ENCODE results near the gene FOXK1. TPM values are rescaled to one million over a fixed set of nuclear protein-coding genes. Genes with fewer than 3 reads are reported as not detected.

Gene FOXK1
- total and polyA plus RNA-seq, 2 of the 13 experiments (the other 11 are each of a cell fraction or from before 2014, with no cell fraction given), result 4.6 to 8.8 TPM

DNA sequence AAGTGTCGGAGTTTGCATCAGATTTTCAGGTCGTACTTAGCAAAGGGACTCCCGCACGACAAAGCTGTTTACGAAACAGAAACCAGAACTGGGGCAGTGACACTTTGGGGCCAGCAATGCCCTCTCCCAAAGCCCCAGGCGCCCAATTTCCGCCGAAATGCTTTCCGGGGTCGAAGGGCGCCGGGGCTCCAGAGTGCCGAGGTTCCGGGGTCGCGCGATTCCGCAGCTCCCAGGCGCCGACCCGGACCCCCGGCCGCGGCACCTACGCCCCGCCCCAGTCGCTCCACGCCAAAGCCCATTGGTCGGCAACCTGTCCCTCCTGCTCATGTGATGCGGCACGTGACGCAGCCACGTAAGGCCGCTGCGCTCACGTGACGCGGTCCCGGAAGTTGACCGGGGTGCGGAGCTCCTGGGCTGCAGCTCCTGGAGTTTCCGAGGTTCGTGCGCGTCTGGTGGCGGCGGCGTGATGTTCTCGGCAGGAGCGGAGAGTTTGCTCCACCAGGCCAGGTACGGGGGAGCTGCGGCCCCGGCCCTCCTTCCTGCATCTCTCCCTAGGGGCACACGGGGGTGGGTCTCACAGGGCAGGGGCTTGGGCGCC is 93.3 kb downstream of the FOXK1 start, which contains the start of gene AP5Z1 (continued):
- TF ChIP-seq, protein P1, sequence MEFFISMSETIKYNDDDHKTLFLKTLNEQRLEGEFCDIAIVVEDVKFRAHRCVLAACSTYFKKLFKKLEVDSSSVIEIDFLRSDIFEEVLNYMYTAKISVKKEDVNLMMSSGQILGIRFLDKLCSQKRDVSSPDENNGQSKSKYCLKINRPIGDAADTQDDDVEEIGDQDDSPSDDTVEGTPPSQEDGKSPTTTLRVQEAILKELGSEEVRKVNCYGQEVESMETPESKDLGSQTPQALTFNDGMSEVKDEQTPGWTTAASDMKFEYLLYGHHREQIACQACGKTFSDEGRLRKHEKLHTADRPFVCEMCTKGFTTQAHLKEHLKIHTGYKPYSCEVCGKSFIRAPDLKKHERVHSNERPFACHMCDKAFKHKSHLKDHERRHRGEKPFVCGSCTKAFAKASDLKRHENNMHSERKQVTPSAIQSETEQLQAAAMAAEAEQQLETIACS (CRISPR knock-in tag; IDR thresholded peaks at IDR 0.05), result peak; percentile 28; the same call in 1 of the 2 replicates
- TF ChIP-seq, protein P2, sequence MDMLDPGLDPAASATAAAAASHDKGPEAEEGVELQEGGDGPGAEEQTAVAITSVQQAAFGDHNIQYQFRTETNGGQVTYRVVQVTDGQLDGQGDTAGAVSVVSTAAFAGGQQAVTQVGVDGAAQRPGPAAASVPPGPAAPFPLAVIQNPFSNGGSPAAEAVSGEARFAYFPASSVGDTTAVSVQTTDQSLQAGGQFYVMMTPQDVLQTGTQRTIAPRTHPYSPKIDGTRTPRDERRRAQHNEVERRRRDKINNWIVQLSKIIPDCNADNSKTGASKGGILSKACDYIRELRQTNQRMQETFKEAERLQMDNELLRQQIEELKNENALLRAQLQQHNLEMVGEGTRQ (IDR thresholded peaks at IDR 0.05; ENCODE audit: low read depth, low read length), result peak; percentile 100
- TF ChIP-seq, protein P2 (CRISPR knock-in tag; IDR thresholded peaks at IDR 0.05; ENCODE audit: borderline replicate concordance), result peak; percentile 100; the same call in 1 of the 2 replicates
- TF ChIP-seq, protein P3, sequence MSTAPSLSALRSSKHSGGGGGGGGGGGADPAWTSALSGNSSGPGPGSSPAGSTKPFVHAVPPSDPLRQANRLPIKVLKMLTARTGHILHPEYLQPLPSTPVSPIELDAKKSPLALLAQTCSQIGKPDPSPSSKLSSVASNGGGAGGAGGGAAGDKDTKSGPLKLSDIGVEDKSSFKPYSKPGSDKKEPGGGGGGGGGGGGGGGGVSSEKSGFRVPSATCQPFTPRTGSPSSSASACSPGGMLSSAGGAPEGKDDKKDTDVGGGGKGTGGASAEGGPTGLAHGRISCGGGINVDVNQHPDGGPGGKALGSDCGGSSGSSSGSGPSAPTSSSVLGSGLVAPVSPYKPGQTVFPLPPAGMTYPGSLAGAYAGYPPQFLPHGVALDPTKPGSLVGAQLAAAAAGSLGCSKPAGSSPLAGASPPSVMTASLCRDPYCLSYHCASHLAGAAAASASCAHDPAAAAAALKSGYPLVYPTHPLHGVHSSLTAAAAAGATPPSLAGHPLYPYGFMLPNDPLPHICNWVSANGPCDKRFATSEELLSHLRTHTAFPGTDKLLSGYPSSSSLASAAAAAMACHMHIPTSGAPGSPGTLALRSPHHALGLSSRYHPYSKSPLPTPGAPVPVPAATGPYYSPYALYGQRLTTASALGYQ (CRISPR knock-in tag; IDR thresholded peaks at IDR 0.05), result peak; percentile 57
- TF ChIP-seq, protein P4, sequence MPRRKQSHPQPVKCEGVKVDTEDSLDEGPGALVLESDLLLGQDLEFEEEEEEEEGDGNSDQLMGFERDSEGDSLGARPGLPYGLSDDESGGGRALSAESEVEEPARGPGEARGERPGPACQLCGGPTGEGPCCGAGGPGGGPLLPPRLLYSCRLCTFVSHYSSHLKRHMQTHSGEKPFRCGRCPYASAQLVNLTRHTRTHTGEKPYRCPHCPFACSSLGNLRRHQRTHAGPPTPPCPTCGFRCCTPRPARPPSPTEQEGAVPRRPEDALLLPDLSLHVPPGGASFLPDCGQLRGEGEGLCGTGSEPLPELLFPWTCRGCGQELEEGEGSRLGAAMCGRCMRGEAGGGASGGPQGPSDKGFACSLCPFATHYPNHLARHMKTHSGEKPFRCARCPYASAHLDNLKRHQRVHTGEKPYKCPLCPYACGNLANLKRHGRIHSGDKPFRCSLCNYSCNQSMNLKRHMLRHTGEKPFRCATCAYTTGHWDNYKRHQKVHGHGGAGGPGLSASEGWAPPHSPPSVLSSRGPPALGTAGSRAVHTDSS (CRISPR knock-in tag; conservative IDR thresholded peaks at IDR 0.05), result no peak
- TF ChIP-seq ZNF605 (CRISPR knock-in tag; IDR thresholded peaks at IDR 0.05), result peak; percentile 46
- TF ChIP-seq KDM3A (CRISPR knock-in tag; IDR thresholded peaks at IDR 0.05; ENCODE audit: low read depth), result peak; percentile 64; the same call in 1 of the 2 replicates
- peak; percentile 79; the same call in 1 of the 2 replicates for TF ChIP-seq ZNF792 (CRISPR knock-in tag; IDR thresholded peaks at IDR 0.05)
- no peak for TF ChIP-seq XBP1 (CRISPR knock-in tag; IDR thresholded peaks at IDR 0.05)
- TF ChIP-seq ZNF124 (CRISPR knock-in tag; IDR thresholded peaks at IDR 0.05), result 0 out of 2 replicates have a peak, but pooled peaks have one; percentile 37
- TF ChIP-seq TBX3 (IDR thresholded peaks at IDR 0.05; ENCODE audit: borderline replicate concordance), result peak; percentile 89
- TF ChIP-seq NCOA1 (CRISPR knock-in tag; IDR thresholded peaks at IDR 0.05), result no peak
- TF ChIP-seq TEAD3 (CRISPR knock-in tag; optimal IDR thresholded peaks at IDR 0.05; ENCODE audit: borderline replicate concordance), result peak; percentile 21
- TF ChIP-seq, protein P5, sequence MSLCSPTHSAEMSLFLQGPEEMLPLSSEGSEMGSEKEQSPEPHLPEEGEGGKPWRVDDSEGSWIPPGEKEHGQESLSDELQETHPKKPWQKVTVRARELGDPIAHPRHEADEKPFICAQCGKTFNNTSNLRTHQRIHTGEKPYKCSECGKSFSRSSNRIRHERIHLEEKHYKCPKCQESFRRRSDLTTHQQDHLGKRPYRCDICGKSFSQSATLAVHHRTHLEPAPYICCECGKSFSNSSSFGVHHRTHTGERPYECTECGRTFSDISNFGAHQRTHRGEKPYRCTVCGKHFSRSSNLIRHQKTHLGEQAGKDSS (CRISPR knock-in tag; IDR thresholded peaks at IDR 0.05; ENCODE audit: borderline replicate concordance, low read depth), result no peak
- TF ChIP-seq MEIS2 (CRISPR knock-in tag; IDR thresholded peaks at IDR 0.05), result peak; percentile 24; the same call in 1 of the 2 replicates
- no peak; the same call in 1 of the 2 replicates for TF ChIP-seq NFKB2 (CRISPR knock-in tag; IDR thresholded peaks at IDR 0.05; ENCODE audit: borderline replicate concordance)
- peak; percentile 74 for TF ChIP-seq KAT7 (CRISPR knock-in tag; IDR thresholded peaks at IDR 0.05; ENCODE audit: borderline replicate concordance)
- TF ChIP-seq ZNF788 (CRISPR knock-in tag; IDR thresholded peaks at IDR 0.05; ENCODE audit: borderline replicate concordance), result peak; percentile 19; the same call in 1 of the 2 replicates
- no peak for TF ChIP-seq ZNF367 (CRISPR knock-in tag; IDR thresholded peaks at IDR 0.05; ENCODE audit: borderline replicate concordance)
- TF ChIP-seq AHR (CRISPR knock-in tag; IDR thresholded peaks at IDR 0.05), result 0 out of 2 replicates have a peak, but pooled peaks have one; percentile 56
- TF ChIP-seq HDAC1 (CRISPR knock-in tag; IDR thresholded peaks at IDR 0.05), result peak; percentile 99
- no peak for TF ChIP-seq ZFP37 (CRISPR knock-in tag; IDR thresholded peaks at IDR 0.05; ENCODE audit: borderline replicate concordance)
- no peak for TF ChIP-seq CENPX (CRISPR knock-in tag; IDR thresholded peaks at IDR 0.05)

All from HepG2 (cell line).